ENCODE data around the gene SCAF4. TPM values are rescaled to one million over a fixed set of nuclear protein-coding genes. Genes with fewer than 3 reads are reported as not detected.
A peak's percentile ranks its signal among the peaks of the same experiment; 100 is the strongest.

The SCAF4 gene
- total RNA-seq, 2 experiments from 2014 or later: 39.6 to 40.5 TPM

DNA sequence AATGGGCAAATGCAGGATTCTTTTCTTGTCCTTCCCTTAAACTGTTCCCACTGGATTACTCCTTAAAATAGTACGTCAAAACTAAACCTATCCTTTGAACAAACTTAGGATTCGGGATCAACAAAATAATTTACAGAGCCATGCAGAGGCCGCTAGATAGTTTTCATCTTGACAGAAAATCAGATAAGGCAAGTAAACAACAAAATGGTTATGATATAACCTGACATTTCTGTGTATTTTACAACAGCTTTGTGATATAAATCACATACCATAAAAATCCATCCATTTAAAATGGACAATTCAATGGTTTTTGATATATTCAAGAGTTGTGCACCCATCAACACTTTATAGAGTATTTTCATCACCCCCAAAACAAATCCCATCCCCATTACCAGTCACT is 11.2 kb downstream of the SCAF4 start:
- intact Hi-C loops (cut with micrococcal nuclease): no loop called here
- H3K27ac Mint-ChIP-seq: no peak overlapping the region
- CTCF ChIA-PET: no interaction called here

DNA sequence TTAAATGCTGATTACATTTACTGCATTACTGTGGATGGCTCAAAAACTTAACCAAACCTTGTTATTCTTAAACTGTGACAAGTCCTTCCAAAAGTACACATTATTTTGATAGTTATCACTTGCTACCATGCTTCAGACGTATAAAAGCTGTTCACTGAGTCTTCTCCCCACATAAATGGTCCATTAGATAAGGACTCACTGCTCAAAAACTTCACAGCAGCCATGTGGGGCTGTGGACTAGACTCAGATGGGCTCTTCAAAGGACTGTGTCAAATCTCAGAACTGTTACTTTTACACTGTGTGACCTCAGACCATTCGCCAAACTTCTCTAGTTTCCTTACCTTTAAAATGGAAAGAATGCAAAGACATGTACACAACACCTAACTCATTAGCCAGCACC is 11.6 kb downstream of the SCAF4 start:
- peaks cover 78% of the 10 kb centered on the region for H3K4me1 Mint-ChIP-seq (ENCODE audit: low read depth)
- H3K4me3 Mint-ChIP-seq: no peak overlapping the region
- CTCF ChIA-PET: no interaction called here
- no peaks in the 10 kb centered on the region for H3K9me3 Mint-ChIP-seq
- intact Hi-C loops (cut with micrococcal nuclease): no loop called here
- H3K27ac Mint-ChIP-seq: no peak overlapping the region
- DNase-seq: no peak
- peaks cover 8% of the 10 kb centered on the region for H3K36me3 Mint-ChIP-seq (ENCODE audit: low read depth)
- H3K27me3 Mint-ChIP-seq (ENCODE audit: low read depth): no peaks in the 10 kb centered on the region

More for the DNA sequence above, 11.2 kb downstream of the SCAF4 start:
- Mint-ChIP-seq H3K27me3 (ENCODE audit: low read depth) (no peaks in the 10 kb centered on the region), H3K9me3 (no peaks in the 10 kb centered on the region), H3K4me1 (ENCODE audit: low read depth) (peaks cover 77% of the 10 kb centered on the region), H3K4me3 (no peak overlapping the region), H3K36me3 (ENCODE audit: low read depth) (peaks cover 8% of the 10 kb centered on the region)
- no peak for DNase-seq

GRCh38 chr21:31716106-31716505 is 15.8 kb downstream of the SCAF4 start:
- no peak for DNase-seq
- peaks cover 78% of the 10 kb centered on the region for H3K4me1 Mint-ChIP-seq (ENCODE audit: low read depth)
- no peaks in the 10 kb centered on the region for H3K27me3 Mint-ChIP-seq (ENCODE audit: low read depth)
- intact Hi-C loops (cut with micrococcal nuclease): no loop called here
- no peak overlapping the region for H3K27ac Mint-ChIP-seq
- H3K9me3 Mint-ChIP-seq: no peaks in the 10 kb centered on the region
- H3K4me3 Mint-ChIP-seq: no peak overlapping the region
- peaks cover 10% of the 10 kb centered on the region for H3K36me3 Mint-ChIP-seq (ENCODE audit: low read depth)
- CTCF ChIA-PET: interaction anchor here (0.7 kb wide), 1 partner anchor 29 kb away, joined by 4 read pairs; no protein-coding TSS in a partner anchor

- CTCF ChIA-PET: no interaction called here
- intact Hi-C loops (cut with micrococcal nuclease): loop anchor here (2.0 to 5.0 kb wide), 3 partner anchors 16 to 373 kb away; partner anchors contain the start of gene TIAM1
- H3K27me3 Mint-ChIP-seq (ENCODE audit: low read depth): no peaks in the 10 kb centered on the region
- no peak overlapping the region for H3K27ac Mint-ChIP-seq
- H3K4me3 Mint-ChIP-seq: no peak overlapping the region
- no peak for DNase-seq
- H3K4me1 Mint-ChIP-seq (ENCODE audit: low read depth): peaks cover 79% of the 10 kb centered on the region
- H3K36me3 Mint-ChIP-seq (ENCODE audit: low read depth): peaks cover 9% of the 10 kb centered on the region
- no peaks in the 10 kb centered on the region for H3K9me3 Mint-ChIP-seq
Observed at GRCh38 chr21:31714741-31715365, 17.1 kb downstream of the SCAF4 start.

DNA sequence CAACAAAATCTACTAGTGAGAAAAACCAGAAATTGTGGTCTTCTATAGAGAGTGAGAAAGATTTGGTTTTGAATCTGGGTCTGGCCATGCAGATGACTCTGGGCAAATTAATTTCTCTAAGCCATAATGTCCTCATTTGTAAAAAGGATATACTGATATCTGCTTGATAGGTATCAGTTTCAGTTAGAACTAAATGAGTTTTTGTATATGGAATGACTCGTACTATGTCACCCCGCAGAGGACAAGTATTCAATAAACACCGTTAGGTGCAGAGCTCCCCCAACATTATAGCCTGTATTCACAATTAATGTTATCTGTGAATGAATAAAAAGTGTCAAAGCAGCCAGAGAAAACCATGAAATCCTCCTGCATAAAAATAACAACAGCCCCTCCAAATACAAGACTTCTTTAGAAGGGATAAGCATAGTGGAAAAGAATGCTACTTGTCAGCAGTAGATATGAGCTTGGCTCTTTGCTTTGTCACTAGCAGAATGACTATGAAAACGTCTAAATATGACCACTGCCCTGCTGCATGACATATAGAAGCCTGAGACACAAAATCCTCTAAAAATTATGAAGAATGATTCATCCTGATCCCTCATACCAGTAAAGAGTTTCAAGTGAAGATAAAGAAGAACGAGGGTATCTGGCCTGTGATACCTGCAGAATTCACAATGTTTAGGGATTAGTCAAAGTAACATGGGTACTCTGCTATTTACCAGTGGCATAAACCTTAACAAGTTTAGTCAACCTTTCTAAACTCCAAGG is 17.8 kb downstream of the SCAF4 start:
- no peak for DNase-seq
- H3K4me1 Mint-ChIP-seq (ENCODE audit: low read depth): peaks cover 83% of the 10 kb centered on the region
- intact Hi-C loops (cut with micrococcal nuclease): loop anchor here (2.0 to 5.0 kb wide), 3 partner anchors 17 to 372 kb away; partner anchors contain the start of gene TIAM1
- no peak overlapping the region for H3K4me3 Mint-ChIP-seq
- CTCF ChIA-PET: no interaction called here
- no peaks in the 10 kb centered on the region for H3K9me3 Mint-ChIP-seq
- peak overlapping the region; percentile 36 for H3K27ac Mint-ChIP-seq
- peaks cover 6% of the 10 kb centered on the region for H3K36me3 Mint-ChIP-seq (ENCODE audit: low read depth)
- no peaks in the 10 kb centered on the region for H3K27me3 Mint-ChIP-seq (ENCODE audit: low read depth)

- H3K27ac Mint-ChIP-seq: no peak overlapping the region
- DNase-seq: no peak
- no peak overlapping the region for H3K4me3 Mint-ChIP-seq
- CTCF ChIA-PET: no interaction called here
- H3K4me1 Mint-ChIP-seq (ENCODE audit: low read depth): peaks cover 85% of the 10 kb centered on the region
- H3K9me3 Mint-ChIP-seq: no peaks in the 10 kb centered on the region
- H3K36me3 Mint-ChIP-seq (ENCODE audit: low read depth): peaks cover 2% of the 10 kb centered on the region
- no peaks in the 10 kb centered on the region for H3K27me3 Mint-ChIP-seq (ENCODE audit: low read depth)
- intact Hi-C loops (cut with micrococcal nuclease): loop anchor here (5.0 kb wide), 2 partner anchors 46 to 371 kb away; partner anchors contain the start of gene TIAM1
Observed at GRCh38 chr21:31713115-31713514, 18.8 kb downstream of the SCAF4 start.

DNA sequence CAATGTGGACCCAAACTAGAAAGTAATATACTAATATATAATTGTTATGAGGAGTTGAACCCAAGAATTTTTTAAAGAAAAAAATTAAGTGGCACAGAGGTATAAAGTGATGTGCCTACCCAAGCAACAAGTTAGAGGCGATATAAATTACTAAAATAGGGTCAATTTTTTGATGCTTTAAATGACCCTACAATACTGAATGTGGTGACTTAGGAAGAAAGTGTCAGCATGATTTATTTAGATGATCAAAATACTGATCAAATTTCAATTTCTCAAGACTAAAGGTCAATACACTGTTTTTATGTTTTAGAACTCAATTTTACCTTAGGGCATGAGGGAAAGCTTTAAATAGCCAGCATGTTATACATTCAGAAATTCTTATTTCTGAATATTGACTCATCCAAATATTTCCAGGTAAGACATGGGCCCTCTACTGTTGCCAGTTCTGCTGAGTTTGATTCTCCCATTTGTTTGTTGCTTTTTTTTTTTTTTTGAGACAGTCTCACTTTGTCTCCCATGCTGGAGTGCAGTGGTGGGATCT is 20.1 kb downstream of the SCAF4 start:
- Mint-ChIP-seq H3K27me3 (ENCODE audit: low read depth) (no peaks in the 10 kb centered on the region), H3K4me1 (ENCODE audit: low read depth) (peaks cover 86% of the 10 kb centered on the region), H3K4me3 (no peak overlapping the region), H3K36me3 (ENCODE audit: low read depth) (peaks cover 2% of the 10 kb centered on the region), H3K9me3 (no peaks in the 10 kb centered on the region), H3K27ac (no peak overlapping the region)
- CTCF ChIA-PET: interaction anchor here (0.6 kb wide), 1 partner anchor 16 kb away, joined by 4 read pairs; no protein-coding TSS in a partner anchor
- intact Hi-C loops (cut with micrococcal nuclease): loop anchor here (5.0 kb wide), 2 partner anchors 45 to 370 kb away; partner anchors contain the start of gene TIAM1
- no peak for DNase-seq

GRCh38 chr21:31711326-31711725 is 20.6 kb downstream of the SCAF4 start:
- H3K36me3 Mint-ChIP-seq (ENCODE audit: low read depth): peaks cover 2% of the 10 kb centered on the region
- H3K9me3 Mint-ChIP-seq: no peaks in the 10 kb centered on the region
- H3K27ac Mint-ChIP-seq: no peak overlapping the region
- CTCF ChIA-PET: no interaction called here
- no peaks in the 10 kb centered on the region for H3K27me3 Mint-ChIP-seq (ENCODE audit: low read depth)
- DNase-seq: no peak
- intact Hi-C loops (cut with micrococcal nuclease): loop anchor here (5.0 kb wide), 2 partner anchors 44 to 369 kb away; partner anchors contain the start of gene TIAM1
- H3K4me3 Mint-ChIP-seq: no peak overlapping the region
- peaks cover 85% of the 10 kb centered on the region for H3K4me1 Mint-ChIP-seq (ENCODE audit: low read depth)

DNA sequence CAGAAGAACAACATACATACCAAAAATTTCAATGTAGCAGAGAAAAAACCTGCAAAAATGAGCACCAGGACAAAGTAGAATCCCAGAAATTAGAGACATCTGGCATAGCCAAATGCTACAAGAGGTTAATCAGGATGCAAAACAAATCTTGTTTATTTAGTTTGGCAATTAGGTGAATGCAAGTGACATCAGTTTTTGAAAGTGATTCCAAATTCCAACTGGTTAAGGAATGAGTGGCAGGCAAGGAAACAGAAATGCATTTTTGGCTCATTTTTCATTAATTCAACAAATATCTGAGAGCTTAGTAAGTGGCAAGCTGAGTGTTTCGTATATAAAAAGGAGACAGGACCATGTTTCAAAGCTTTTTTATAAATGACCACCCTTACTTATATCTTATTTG is 21.3 kb downstream of the SCAF4 start:
- CTCF ChIA-PET: no interaction called here
- no peak for DNase-seq
- intact Hi-C loops (cut with micrococcal nuclease): loop anchor here (5.0 kb wide), 2 partner anchors 43 to 368 kb away; partner anchors contain the start of gene TIAM1
- no peaks in the 10 kb centered on the region for H3K9me3 Mint-ChIP-seq
- no peak overlapping the region for H3K4me3 Mint-ChIP-seq
- H3K36me3 Mint-ChIP-seq (ENCODE audit: low read depth): peaks cover 4% of the 10 kb centered on the region
- H3K27me3 Mint-ChIP-seq (ENCODE audit: low read depth): no peaks in the 10 kb centered on the region
- no peak overlapping the region for H3K27ac Mint-ChIP-seq
- peaks cover 79% of the 10 kb centered on the region for H3K4me1 Mint-ChIP-seq (ENCODE audit: low read depth)

DNA sequence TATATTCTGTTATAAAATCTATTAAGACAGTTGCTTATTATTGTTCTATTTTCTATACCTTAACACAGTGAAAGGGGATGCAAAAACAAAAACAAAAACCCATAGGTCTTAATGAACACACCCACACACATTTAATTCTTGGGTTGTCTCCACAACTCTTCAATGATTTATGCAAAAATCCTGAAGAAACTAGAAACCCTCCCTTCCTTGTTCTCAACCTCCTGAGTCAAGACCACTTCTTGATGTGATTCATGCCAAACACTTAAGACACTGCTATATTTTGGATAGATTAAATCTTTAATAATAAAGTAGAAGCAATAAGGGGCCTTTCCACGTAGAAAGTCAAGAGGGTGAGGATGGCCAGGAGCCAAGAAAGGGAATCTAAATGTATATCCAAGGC is 23.4 kb downstream of the SCAF4 start:
- DNase-seq: no peak
- Mint-ChIP-seq H3K27ac (no peak overlapping the region), H3K4me1 (ENCODE audit: low read depth) (peaks cover 60% of the 10 kb centered on the region), H3K4me3 (no peak overlapping the region), H3K36me3 (ENCODE audit: low read depth) (peaks cover 5% of the 10 kb centered on the region), H3K27me3 (ENCODE audit: low read depth) (no peaks in the 10 kb centered on the region), H3K9me3 (no peaks in the 10 kb centered on the region)
- CTCF ChIA-PET: no interaction called here
- intact Hi-C loops (cut with micrococcal nuclease): loop anchor here (2.0 kb wide), 1 partner anchor 14 kb away; no protein-coding TSS in a partner anchor

- no peak overlapping the region for H3K4me3 Mint-ChIP-seq
- intact Hi-C loops (cut with micrococcal nuclease): no loop called here
- DNase-seq: no peak
- peaks cover 51% of the 10 kb centered on the region for H3K4me1 Mint-ChIP-seq (ENCODE audit: low read depth)
- H3K9me3 Mint-ChIP-seq: no peaks in the 10 kb centered on the region
- H3K36me3 Mint-ChIP-seq (ENCODE audit: low read depth): peaks cover 8% of the 10 kb centered on the region
- CTCF ChIA-PET: no interaction called here
- no peak overlapping the region for H3K27ac Mint-ChIP-seq
- no peaks in the 10 kb centered on the region for H3K27me3 Mint-ChIP-seq (ENCODE audit: low read depth)
Observed at GRCh38 chr21:31707499-31707898, 24.4 kb downstream of the SCAF4 start.

DNA sequence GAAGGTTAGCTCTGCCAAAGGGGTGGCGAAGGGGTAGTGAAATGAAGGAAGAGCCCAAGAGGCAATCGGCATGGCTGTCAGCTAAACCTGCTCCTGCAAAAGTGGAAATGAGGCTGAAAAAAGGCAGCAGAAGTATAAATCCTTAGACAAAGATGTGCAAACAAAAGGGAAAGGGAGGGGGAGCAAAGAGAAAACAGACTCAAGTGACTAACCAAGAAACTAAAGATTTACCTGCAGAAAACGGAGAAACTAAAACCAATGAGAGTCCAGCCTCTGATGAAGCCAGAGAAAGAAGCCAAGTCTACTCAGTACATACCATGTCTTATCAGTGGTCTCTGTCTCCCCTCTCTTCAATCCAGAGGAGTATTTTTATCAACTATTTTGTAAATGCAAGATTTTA is 25.4 kb downstream of the SCAF4 start:
- CTCF ChIA-PET: no interaction called here
- Mint-ChIP-seq H3K4me1 (ENCODE audit: low read depth) (peaks cover 45% of the 10 kb centered on the region), H3K27ac (no peak overlapping the region), H3K36me3 (ENCODE audit: low read depth) (peaks cover 14% of the 10 kb centered on the region), H3K27me3 (ENCODE audit: low read depth) (no peaks in the 10 kb centered on the region), H3K9me3 (no peaks in the 10 kb centered on the region), H3K4me3 (no peak overlapping the region)
- no peak for DNase-seq
- intact Hi-C loops (cut with micrococcal nuclease): no loop called here
